SIG-M5 (cell line): ENCODE results near the gene ABCC1.
"Not testable (repeated sequence)": the region's sequence is repeated elsewhere in the genome, so short reads cannot be mapped to it uniquely, and the experiment has no call there.

ENCODE experiments used
- DNase-seq: peaks from one replicate; lab custom pipeline; 2025; lab: John Stamatoyannopoulos, UW

ABCC1 gene

DNA sequence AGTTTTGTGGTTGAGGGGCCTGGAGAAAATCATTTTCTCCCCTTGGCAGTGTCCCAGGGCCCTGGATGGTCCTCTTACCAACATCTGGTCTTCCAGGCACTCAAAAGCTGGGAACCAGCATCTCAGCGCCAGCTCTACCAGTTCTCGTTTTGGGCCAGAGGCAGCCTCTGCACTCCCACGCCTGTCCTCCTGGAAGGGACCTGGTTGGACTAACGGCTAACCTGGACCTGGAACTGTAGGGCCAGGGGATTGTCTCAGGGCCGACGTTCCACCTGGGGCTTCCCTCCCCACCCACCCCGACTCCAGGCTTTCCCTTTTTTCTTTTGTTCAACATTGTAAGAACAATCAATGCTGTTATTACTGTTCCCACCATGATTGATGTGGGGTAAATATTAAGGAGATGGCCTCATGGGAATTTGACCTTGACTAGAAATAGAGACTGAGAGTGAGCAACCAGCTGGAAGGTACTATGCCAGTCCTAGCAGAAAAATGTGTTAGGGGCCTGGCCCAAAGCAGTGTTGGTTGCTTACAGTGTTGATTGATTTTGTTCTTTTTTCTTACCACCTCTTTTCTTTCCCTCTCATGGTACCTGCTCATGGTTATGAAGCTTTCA lies 192.5 kb downstream of the ABCC1 start:
- no peak for DNase-seq

GRCh38 chr16:16143038-16143763 lies 193.8 kb downstream of the ABCC1 start:
- DNase-seq: no peak

DNA sequence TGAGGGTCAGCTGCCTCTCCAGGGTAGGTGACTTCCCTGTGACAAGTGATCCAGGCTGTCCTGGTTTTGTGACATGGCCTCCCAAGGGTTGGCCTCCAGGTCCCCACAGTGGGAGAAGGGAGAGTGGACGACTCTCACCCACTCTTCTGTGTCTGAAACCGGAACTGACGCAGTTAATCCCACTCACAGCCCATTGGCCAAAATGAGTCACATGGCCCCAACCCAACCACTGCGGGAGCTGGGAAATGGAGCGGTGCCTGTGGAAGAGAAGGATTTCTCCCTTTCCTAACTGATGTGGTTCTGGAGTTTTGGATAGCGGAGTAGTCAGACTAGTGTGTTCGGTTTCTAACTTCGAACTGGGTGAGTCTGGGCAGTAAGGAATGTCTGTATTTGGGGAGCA lies 194.5 kb downstream of the ABCC1 start:
- no peak for DNase-seq

GRCh38 chr16:16144416-16144815 lies 195.0 kb downstream of the ABCC1 start:
- DNase-seq: no peak

GRCh38 chr16:16145286-16145685 lies 195.9 kb downstream of the ABCC1 start:
- DNase-seq: no peak

DNA sequence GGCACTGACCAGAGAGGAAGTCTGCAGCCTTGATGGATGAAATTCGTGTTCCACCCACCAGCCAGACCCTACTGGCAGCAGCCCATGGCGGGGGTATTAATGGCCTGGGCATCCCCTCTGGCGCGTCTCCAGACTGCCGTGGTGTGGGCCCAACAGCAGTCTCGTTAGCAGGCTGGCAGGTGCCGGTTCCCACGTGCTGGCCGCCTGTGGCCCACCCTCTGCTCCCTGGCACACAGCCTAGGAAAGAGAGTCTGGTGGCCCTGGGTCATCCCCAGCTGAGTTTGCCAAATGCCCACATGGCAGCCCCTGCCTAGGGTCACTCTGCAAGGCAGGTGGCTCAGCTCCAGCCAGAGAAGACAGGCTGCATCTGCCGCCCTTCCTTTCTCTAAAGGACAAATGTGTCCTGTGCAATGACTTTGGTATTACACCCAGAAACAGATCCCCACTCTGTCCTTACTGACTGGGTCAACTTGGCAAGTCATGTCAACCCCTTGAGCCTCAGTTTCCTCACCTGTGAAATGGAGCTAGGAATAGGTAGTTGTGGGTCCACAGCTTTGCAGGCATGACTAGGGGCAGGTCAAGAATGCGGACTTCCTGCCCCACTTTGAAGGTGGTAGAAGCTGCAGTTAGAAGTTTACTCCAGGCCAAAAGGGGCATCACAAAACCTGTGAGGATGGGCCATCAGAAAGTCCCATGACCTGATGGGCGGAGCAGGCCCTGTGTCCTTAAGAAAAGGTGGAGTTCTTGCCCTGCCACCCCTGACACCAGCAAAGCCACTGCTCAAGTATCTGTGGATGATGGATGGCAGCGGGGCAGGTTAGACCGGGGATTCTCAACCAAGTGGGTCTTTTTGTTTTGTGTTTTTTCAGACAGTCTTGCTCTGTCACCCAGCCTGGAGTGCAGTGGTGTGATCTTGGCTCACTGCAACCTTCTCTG lies 197.2 kb downstream of the ABCC1 start:
- no peak for DNase-seq

GRCh38 chr16:16147316-16147999 lies 198.0 kb downstream of the ABCC1 start:
- DNase-seq: no peak

GRCh38 chr16:16148000-16148599 lies 198.7 kb downstream of the ABCC1 start:
- not testable (repeated sequence) for DNase-seq

DNA sequence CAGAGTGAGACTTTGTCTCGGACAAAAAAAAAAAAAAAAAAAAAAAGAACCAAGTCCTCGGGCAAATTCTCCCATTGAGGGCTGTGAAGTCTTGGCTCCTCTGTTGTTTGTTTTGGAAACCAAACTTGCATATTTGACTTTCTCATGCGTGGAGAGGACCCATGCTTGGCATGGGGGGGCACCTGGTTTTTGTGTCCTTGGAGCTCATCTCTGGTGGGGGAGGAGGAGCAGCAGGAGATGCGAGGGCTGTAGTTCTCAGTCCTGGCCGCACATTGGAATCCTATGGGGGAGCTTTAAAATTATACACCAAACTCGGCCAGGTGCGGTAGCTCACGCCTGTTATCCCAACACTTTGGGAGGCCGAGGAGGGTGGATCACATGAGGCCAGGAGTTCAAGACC lies 199.3 kb downstream of the ABCC1 start:
- DNase-seq: no peak

GRCh38 chr16:16149710-16150116 lies 200.3 kb downstream of the ABCC1 start:
- DNase-seq: no peak

DNA sequence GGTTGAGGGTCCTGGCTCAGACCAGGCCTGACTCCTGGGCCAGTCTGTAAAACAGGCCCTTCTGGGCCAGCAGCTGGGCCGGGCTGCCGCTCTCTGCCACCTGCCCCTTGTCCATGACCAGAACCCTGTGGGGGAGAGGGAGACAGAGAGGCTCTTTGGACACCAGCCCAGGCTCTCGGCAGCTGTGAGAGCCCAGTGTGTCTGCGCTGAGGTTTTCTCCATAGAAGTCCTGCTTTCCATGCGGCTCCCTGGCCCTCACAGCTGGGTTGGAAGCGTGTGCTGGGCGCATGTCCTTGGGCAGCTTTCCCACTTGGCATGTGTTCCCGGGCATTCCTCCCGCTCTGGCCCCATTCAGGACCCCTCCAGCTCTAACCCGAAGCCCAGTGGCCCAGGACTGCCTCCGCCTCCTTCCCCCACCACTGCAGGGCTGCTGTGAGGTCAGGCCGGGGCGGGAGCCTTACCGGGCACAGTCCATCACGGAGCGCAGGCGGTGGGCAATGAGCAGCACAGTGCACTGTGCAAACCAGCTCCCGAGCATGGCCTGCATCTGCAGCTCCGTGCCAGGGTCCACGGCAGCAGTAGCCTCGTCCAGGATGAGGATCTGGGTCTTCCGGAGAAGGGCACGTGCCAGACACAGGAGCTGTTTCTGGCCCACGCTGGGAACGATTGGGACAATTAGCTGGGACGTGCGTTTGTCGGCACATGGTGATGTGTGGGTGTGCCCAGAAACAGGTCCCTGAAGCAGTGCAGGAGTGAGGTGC lies 200.9 kb downstream of the ABCC1 start:
- DNase-seq: no peak

DNA sequence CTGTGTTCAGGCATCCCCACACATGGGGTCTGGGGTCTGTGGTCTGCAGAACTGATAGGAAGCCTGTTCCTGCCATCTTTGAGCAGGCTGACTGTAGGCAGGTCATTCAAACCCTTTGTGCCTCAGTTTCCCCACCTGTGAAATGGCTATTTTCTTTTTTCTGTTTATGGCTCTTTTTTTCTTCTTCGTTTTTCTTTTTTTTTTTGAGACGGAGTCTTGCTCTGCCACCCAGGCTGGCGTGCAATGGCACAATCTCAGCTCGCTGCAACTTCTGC lies 201.4 kb downstream of the ABCC1 start:
- DNase-seq: no peak

GRCh38 chr16:16151315-16151714 lies 201.9 kb downstream of the ABCC1 start:
- DNase-seq: no peak

GRCh38 chr16:16153000-16153399 lies 203.6 kb downstream of the ABCC1 start:
- DNase-seq: not testable (repeated sequence)

DNA sequence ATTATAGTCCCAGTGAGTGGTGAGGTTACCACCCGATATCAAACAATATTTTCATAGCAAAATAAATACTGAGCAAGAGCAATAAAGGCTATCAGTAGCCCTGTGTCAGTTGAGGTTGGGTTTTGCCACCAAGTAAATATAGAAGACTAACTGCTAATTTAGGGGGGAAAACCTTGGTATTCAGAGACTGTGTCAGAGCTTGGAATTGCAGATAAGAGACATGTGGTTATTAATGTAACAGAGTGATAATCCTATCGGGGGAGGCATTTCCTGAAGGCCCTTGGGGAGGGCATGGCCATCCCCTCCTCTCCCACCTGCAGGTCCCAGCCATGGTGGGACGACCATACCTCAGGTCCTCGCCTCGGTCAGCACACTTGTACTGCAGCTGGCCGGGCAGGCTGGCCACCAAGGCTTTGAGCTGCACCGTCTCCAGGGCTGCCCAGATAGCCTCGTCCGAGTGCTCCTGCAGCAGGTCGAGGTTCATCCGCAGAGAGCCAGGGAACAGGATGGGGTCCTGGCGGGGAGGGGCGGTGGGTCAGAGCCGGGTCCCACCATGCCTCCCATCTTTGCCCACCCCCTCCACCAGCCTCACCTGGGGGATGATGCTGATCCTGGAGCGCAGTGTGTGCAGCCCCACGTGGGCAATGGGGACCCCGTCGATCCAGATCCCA lies 205.0 kb downstream of the ABCC1 start:
- no peak for DNase-seq

GRCh38 chr16:16155234-16155633 lies 205.8 kb downstream of the ABCC1 start:
- DNase-seq: no peak

- DNase-seq: no peak
Measured at GRCh38 chr16:16157166-16157565, 207.8 kb downstream of the ABCC1 start.

DNA sequence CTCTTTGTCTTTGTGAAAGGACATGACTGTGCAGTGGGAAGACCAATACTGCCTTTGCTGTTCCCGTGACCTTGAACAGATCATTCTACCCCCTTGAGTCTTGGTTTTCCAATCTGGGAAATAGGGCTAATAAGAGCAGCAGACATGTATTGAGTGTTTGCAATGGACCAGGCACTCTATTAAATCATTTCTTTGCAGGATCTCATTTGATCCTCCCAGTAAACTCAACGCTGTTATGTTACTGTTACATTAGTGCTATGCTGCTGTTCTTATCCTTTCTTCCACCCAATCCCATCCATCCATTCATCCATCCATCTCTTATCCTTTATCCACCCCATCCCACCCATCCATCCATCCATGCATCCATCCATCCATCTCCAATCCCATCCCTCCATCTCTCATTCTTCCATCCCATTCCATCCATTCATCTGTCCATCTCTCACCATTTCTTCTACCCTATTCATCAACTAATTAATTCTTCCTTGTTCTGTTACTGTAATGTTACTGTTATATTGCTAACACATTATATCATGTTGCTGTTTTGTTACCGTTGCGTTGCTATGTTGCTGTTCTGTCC lies 208.8 kb downstream of the ABCC1 start:
- no peak for DNase-seq

DNA sequence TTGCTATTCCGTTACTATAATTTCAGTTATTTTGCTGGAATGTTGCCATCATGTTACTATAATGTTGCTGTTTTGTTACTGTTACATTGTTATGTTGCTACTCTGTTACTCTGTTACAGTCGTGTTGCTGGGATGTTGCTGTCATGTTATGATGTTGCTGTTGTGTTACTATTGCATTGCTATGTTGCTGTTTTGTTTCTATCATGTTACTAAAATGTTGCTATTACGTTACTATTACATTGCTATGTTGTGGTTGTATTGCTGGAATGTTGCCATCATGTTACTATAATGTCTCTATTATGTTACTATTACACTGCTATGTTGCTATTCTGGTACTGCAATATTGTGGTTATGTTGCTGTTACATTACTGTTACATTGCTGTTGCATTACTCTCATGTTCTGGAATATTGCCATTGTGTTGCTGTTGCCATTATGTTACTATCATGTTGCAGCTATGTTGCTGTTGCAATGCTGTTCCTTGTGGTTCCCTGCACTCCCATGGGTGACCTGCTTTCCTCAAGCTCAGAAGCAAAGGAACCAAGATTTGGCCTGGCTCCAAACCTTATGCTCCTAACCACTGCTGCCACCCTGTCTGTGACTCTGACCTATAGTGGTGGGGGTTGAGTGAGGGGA lies 209.4 kb downstream of the ABCC1 start:
- no peak for DNase-seq

- no peak for DNase-seq
Measured at GRCh38 chr16:16159662-16160061, 210.2 kb downstream of the ABCC1 start.
